Measurements from ENCODE around the gene KHDRBS2. TPM values are rescaled to one million over a fixed set of nuclear protein-coding genes. Genes with fewer than 3 reads are reported as not detected.

The KHDRBS2 gene
- total RNA-seq, 1 experiment from 2014 or later, result not detected

DNA sequence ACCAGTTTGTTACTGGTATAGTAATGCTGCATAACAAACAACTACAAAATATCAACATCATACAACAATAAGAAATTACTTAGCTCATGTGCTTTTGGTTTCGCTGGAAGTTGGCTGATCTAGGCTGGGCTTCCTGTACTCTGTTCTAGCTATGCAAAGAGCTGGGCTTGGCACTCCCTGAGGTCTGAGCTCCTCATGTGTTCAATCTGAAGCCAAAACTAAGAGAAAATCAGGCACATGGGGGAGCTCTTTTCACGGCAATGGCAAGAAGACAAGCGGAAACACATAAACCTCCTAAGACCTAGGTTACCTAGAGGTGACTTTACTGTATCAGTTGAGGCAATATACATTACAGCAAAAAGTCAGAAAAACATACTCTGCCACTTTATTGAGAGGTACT lies 574.2 kb downstream of the KHDRBS2 start:
- in situ Hi-C loops (cut with HindIII; ENCODE audit: low sequenced_read_pairs), result no loop called here
- DNase-seq (ENCODE audit: low spot score), result no peak

DNA sequence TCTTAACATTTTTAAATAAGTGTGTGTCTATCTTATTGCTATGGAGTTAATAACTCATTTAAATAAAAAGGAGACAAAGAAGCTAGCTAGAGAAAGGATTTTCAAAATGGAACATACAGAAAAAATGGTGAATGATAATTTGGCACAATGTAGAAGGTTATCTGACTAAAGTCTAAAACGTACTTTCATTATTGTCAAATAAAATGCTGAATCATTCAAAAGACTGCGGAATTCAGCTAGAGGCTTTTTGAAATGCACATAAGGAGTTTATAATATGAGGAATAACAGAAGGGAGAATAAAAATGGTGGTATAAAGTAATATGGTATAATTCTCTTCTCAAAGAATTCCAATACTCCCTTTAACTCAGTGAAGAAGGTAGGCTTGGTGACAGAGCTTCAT lies 597.9 kb downstream of the KHDRBS2 start:
- DNase-seq (ENCODE audit: low spot score), result no peak
- in situ Hi-C loops (cut with HindIII; ENCODE audit: low sequenced_read_pairs), result no loop called here

DNA sequence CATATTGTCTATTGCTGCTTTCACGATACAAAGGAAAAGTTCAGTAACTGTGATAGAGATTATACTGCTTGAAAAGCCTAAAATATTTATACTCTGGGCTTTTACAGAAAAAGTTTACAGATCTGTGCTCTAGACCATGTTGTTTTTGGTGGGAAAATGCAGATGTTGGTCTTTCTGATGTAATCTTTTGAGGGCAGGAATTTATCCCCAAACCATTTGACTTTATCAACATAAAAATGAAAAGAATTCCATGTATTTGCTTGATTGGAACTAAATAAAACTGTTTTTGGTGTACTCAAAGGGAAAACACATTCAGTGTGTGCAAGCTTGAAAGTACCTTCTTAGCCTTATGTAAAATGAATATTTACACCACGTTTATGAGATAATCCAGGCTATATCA lies 603.5 kb downstream of the KHDRBS2 start:
- DNase-seq (ENCODE audit: low spot score), result no peak
- in situ Hi-C loops (cut with HindIII; ENCODE audit: low sequenced_read_pairs), result no loop called here

DNA sequence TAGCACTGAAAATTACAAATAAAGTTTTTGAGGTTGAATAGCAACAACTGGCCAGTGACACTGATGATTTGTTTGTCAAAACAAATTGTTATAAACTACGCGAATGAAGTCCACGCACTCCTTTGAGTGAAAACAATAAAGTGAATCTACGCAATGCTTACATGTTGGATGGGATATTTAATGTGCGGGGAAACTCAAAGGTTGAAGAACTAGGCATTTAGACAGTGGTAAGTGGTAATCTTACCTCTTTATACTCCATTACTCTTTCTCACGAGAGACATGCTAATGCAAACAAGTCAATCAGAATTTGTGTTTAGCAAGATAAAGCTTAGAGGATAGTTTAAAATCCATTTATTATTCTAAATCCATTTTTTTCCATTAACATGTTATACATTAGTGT lies 606.4 kb downstream of the KHDRBS2 start:
- DNase-seq (ENCODE audit: low spot score), result no peak
- in situ Hi-C loops (cut with HindIII; ENCODE audit: low sequenced_read_pairs), result no loop called here

DNA sequence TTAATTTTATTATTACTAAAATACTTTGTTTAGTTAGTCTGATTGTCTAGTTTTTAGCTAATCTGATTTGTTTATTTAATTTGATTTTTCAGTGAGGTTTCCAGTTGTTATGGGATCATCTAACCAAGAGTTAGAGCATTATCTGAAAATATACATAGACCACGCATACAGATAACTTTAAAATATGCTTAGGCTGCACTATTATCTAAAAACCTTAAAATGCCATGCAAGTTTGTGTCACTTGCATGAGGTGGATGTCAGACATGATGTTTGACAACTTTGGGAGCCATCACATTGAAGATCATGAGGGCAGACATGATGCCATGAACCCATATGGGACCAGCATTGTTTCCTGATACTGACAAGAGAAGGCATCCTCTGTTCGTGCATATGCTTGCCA lies 610.3 kb downstream of the KHDRBS2 start:
- in situ Hi-C loops (cut with HindIII; ENCODE audit: low sequenced_read_pairs), result no loop called here
- DNase-seq (ENCODE audit: low spot score), result no peak

DNA sequence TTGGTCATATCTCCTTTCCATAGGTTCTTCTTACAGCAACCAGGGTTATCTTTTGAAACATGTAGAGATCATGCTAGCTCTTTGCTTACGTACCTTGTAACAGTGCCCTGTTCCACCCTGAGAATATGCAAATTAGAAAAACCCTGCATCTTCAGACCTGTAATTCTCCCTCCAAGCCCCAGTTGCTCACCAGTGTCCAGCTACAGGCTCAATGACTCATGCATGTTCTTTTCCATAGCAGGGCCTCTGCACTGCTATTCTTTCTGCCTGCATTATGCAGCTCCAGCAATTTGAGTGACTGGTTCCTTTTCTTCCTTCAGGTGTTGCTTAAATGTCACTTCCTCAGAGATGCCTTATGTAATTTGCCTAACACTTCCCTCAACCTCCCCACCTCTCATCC lies 636.2 kb downstream of the KHDRBS2 start:
- in situ Hi-C loops (cut with HindIII; ENCODE audit: low sequenced_read_pairs), result no loop called here
- DNase-seq (ENCODE audit: low spot score), result no peak

DNA sequence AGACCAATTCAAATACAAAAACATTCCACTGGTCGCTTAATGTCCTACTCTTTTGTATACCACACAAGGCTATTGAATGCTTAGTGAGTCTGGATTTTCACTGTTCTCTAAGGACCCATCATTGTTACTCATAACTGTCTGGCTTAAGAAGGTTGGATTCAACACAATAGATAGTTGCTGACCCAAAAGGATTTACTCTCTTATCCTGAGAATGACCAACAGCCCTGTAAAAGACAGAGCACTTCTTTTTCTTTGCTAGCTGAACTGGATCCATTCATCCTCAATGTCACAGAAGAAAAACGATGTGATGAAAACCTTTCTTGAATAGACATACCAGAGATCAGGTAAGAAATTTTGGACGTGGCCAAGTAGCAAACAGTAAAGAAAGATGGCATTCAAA lies 645.6 kb downstream of the KHDRBS2 start:
- in situ Hi-C loops (cut with HindIII; ENCODE audit: low sequenced_read_pairs), result no loop called here
- DNase-seq (ENCODE audit: low spot score), result no peak
